Right renal cortex interstitium (tissue), 3 donors: ENCODE results near the gene ANKRD13A. TPM values are rescaled to one million over a fixed set of nuclear protein-coding genes. Genes with fewer than 3 reads are reported as not detected.
"Not testable (repeated sequence)": the region's sequence is repeated elsewhere in the genome, so short reads cannot be mapped to it uniquely, and the experiment has no call there.

ENCODE experiments used
- DNase-seq, 3 donors: peaks; one replicate each; pipeline ENCODE4 v3.0.0-alpha.2; 2013; ENCODE audit warnings: low read depth in 3 of 3, low spot score in 2 of 3
- polyA plus RNA-seq, 3 donors: library from polyadenylated mRNA; unstranded; fragments of 120-200 nt; gene quantifications; one replicate each; pipeline ENCODE4 v1.2.1, GENCODE V29; 2013; ENCODE audit not compliant: insufficient read length in 3 of 3

Gene ANKRD13A
- polyA plus RNA-seq, 3 donors, result 36.9 to 41.6 (median 38.1) TPM

DNA sequence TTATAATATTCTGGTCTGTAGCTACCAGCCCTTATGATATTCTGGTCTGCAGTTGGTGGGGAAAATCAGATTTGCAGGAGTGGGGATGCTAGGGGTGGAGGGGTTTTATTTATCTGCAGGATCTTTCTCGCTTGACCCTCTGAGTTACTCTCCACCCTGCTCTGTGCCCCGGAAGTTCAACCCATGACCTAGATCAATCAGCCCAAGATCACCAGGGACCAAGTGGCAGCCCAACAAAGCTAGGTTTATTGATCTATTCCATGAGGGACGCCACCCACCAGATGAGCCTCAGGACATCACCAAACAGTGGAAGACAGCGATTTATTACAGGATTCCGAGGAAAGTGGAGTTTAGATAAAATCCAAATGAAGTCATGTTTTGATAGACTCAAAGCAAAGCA lies 74.9 kb downstream of the ANKRD13A start:
- DNase-seq, result no peak

GRCh38 chr12:110075880-110076279 lies 76.7 kb downstream of the ANKRD13A start:
- DNase-seq, result no peak

- no peak for DNase-seq
Measured at GRCh38 chr12:110077800-110078199, 78.6 kb downstream of the ANKRD13A start.

DNA sequence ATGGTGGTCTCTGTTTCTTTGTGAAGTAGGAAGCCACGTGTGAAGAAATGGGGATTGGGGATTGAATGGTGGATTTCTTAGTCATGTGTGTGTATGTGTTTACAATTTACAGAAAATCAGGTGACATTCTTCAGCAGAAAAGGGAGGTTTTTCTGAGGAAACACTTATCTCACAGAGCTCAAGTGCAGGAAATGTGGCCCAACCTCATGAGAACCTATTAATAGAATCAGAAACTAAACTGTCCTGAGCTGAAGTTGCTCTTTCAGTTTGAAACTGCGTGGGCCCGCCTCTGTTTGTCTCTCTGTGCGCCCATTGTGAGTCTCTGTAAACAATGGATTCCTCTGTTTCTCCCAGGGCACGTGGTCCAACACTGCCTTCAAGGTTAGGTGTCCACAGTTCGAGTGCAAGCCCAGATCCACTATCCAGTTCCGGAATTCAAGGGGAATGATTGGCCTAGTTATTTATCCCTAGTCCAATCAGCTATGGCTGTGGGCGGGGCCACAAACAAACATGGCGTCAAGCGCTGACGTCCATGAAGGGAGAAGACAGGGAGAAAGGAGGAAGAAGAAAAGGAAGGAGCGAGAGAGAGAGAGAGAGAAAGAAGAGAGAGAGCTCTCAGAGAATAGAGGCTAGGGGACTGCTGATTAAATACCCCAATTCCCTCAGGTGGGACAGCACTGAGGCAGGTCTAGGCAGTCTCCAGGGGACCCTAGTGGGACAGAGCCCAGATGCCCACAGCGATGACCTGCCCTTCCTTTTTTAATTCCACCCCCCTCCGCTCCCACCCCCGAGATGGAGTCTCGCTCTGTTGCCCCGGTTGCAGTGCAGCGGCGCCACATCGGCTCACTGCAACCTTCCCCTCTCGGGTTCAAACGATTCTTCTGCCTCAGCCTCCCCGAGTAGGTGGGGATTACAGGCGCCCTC lies 80.5 kb downstream of the ANKRD13A start:
- no peak for DNase-seq

GRCh38 chr12:110080410-110080809 lies 81.2 kb downstream of the ANKRD13A start:
- DNase-seq, result no peak

GRCh38 chr12:110084314-110085015 lies 85.2 kb downstream of the ANKRD13A start:
- DNase-seq, result no peak

DNA sequence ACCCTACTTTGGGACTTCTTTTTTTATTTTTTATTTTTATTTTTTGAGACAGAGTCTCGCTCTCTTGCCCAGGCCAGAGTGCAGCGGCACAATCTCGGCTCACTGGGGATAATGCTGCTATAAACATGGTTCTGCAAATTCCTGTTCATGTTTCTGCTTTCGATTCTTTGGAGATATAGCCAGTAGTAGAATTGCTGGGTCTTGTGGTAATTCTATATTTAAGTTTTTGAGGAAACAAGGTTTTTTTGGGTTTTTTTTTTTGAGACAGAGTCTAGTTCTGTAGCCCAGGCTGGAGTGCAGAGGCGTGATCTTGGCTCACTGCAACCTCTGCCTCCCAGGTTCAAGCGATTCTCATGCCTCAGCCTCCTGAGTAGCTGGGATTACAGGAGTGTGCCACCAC lies 89.0 kb downstream of the ANKRD13A start:
- DNase-seq, result not testable (repeated sequence)

GRCh38 chr12:110088936-110089335 lies 89.7 kb downstream of the ANKRD13A start:
- no peak for DNase-seq

Other genes with a start within 250 kb of the ANKRD13A start
- gene TRPV4, start 166.0 kb upstream of the ANKRD13A start, polyA plus RNA-seq, result 10 to 100 TPM; 11.2 to 14.3 (median 12.8) TPM
- 10 to 100 TPM; 30.9 to 43.5 (median 37.0) TPM for gene GLTP, start 118.9 kb upstream of the ANKRD13A start, polyA plus RNA-seq
- gene TCHP, start 99.2 kb upstream of the ANKRD13A start, polyA plus RNA-seq, result 10 to 100 TPM; 21.7 to 22.1 (median 22.0) TPM
- 10 to 100 TPM; 29.8 to 32.2 (median 30.7) TPM for gene GIT2, start 3.1 kb upstream of the ANKRD13A start, polyA plus RNA-seq
- gene C12orf76, start 49.1 kb downstream of the ANKRD13A start, polyA plus RNA-seq, result 10 to 100 TPM; 29.1 to 31.6 (median 30.6) TPM
- gene IFT81, start 124.9 kb downstream of the ANKRD13A start, polyA plus RNA-seq, result 10 to 100 TPM; 48.9 to 63.1 (median 57.1) TPM